T-helper 2 cell treated with Interferon-gamma antibody and Interleukin-4, amounts not matched to agents 5 μg/mL and 100 μg/mL, for 36 hours (primary cell): ENCODE measurements around the gene NOS1AP.

Source experiments
- DNase-seq: peaks from one replicate; pipeline ENCODE4 v3.0.0; 2021; ENCODE audit warnings: low spot score
- H3K27ac Mint-ChIP-seq: one replicate; pipeline ENCODE4 v1.8.0; 2021; ENCODE audit warnings: mild to moderate bottlenecking, mixed read lengths
- H3K27me3 Mint-ChIP-seq: one replicate; pipeline ENCODE4 v1.8.0; 2021; ENCODE audit warnings: low read depth, mixed read lengths
- H3K36me3 Mint-ChIP-seq: one replicate; pipeline ENCODE4 v1.8.0; 2021; ENCODE audit warnings: low read depth, mixed read lengths
- H3K4me1 Mint-ChIP-seq: one replicate; pipeline ENCODE4 v1.8.0; 2021; ENCODE audit warnings: low read depth, mixed read lengths
- H3K4me3 Mint-ChIP-seq: one replicate; pipeline ENCODE4 v1.8.0; 2022; ENCODE audit warnings: mild to moderate bottlenecking, moderate library complexity, mixed read lengths
- H3K9me3 Mint-ChIP-seq: one replicate; pipeline ENCODE4 v1.8.0; 2021; ENCODE audit warnings: mixed read lengths

Gene NOS1AP

GRCh38 chr1:162087574-162087973 is 18.1 kb downstream of the NOS1AP start:
- Mint-ChIP-seq H3K36me3 (no peaks in the 10 kb centered on the region), H3K27ac (no peak overlapping the region), H3K4me3 (no peak overlapping the region), H3K27me3 (peaks cover 29% of the 10 kb centered on the region), H3K9me3 (peaks cover 4% of the 10 kb centered on the region), H3K4me1 (no peaks in the 10 kb centered on the region)
- no peak for DNase-seq

GRCh38 chr1:162088281-162088969 is 18.9 kb downstream of the NOS1AP start:
- H3K4me1 Mint-ChIP-seq = no peaks in the 10 kb centered on the region
- no peaks in the 10 kb centered on the region for H3K36me3 Mint-ChIP-seq
- no peak overlapping the region for H3K4me3 Mint-ChIP-seq
- H3K9me3 Mint-ChIP-seq = peaks cover 4% of the 10 kb centered on the region
- H3K27me3 Mint-ChIP-seq = peaks cover 29% of the 10 kb centered on the region
- DNase-seq = no peak
- H3K27ac Mint-ChIP-seq = no peak overlapping the region

- Mint-ChIP-seq H3K9me3 (no peaks in the 10 kb centered on the region), H3K4me3 (no peak overlapping the region), H3K4me1 (no peaks in the 10 kb centered on the region), H3K36me3 (no peaks in the 10 kb centered on the region), H3K27ac (no peak overlapping the region), H3K27me3 (peaks cover 29% of the 10 kb centered on the region)
- DNase-seq = no peak
Observed at GRCh38 chr1:162089748-162090147, 20.3 kb downstream of the NOS1AP start.

DNA sequence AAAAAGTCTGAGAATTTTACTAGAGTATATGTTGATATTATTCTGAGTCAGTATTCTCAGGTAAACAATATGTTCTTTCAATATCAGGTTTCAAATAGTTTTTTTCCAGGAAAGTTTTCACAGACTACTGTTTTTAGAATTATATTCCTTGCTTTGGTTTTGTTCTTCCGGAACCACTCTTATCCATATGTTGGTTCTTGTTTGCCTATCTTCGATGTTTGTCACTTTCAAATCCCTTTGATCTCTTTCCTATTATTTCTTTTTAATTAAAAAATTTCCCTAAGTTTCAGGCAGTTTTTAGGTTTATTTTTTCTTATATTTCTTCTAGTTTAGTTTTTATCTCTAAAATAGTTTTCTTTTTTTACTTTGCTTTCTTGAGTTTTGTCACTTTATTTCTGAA is 20.9 kb downstream of the NOS1AP start:
- no peak for DNase-seq
- H3K27me3 Mint-ChIP-seq = peaks cover 24% of the 10 kb centered on the region

DNA sequence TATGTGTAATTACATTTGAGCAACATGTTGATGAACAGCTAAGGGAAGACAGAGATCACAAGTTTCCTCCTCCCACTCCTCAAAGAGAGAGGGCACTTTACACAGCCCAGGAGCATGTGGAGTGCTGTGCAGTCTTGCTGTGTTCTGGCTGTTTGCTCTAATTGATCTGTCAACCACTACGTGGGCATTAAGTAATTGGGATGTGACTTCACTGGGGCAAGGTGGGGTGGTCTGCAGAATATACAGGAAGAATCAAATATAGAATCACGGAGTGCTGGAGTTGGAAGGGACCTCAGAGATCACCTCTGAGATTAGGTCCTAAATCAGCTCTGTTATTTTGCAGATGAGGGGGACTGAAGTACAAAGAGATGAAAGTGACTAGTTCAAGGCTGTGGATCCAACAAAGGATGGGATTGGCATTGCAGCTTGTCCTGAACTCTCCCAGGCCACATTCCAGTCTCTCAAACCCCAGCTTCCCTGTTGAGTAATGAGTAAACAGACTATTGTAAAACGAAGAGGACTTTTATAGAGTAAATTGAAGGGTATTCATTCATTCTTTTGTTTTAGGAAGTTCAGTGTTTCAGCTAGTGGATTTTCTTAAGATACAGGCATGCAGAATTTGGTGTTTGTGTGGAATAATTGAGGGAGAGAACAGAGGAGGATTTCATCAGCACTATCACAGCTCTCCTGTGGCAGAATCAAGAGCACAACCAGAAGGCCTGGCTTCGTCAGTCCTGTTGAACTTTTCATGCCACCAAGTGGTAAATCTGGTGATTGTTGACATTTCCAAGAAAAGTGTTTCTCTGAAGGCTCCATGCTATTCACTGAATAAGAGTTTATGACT is 22.4 kb downstream of the NOS1AP start:
- Mint-ChIP-seq H3K36me3 (no peaks in the 10 kb centered on the region), H3K27ac (no peak overlapping the region)

More for the DNA sequence above, 20.9 kb downstream of the NOS1AP start:
- Mint-ChIP-seq H3K36me3 (no peaks in the 10 kb centered on the region), H3K4me1 (no peaks in the 10 kb centered on the region), H3K4me3 (no peak overlapping the region), H3K9me3 (no peaks in the 10 kb centered on the region), H3K27ac (no peak overlapping the region)

DNA sequence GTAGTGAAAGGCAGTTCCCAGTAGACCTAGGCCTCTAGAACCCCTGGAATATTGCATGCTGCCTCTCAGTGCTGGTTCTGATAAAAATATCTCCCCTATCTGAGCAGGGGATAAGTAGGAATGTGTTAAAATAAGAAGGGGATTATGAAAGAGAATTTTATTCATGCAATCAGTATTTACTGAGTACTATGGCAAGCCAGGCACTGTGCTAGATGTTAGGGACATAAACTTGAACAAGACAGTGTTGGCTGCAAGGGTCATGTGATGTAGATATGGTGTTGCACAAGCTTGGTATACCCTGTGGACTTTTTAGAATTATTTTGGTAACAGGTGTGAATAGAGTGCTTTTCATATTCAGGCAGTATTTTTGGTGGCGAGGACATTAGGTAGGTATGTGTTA is 23.6 kb downstream of the NOS1AP start:
- H3K27ac Mint-ChIP-seq = no peak overlapping the region
- H3K27me3 Mint-ChIP-seq = peaks cover 23% of the 10 kb centered on the region
- no peaks in the 10 kb centered on the region for H3K9me3 Mint-ChIP-seq
- no peaks in the 10 kb centered on the region for H3K4me1 Mint-ChIP-seq
- H3K36me3 Mint-ChIP-seq = no peaks in the 10 kb centered on the region
- H3K4me3 Mint-ChIP-seq = no peak overlapping the region
- no peak for DNase-seq

More for the DNA sequence above, 22.4 kb downstream of the NOS1AP start:
- H3K27me3 Mint-ChIP-seq = peaks cover 22% of the 10 kb centered on the region
- no peaks in the 10 kb centered on the region for H3K4me1 Mint-ChIP-seq
- no peaks in the 10 kb centered on the region for H3K9me3 Mint-ChIP-seq
- DNase-seq = no peak
- H3K4me3 Mint-ChIP-seq = no peak overlapping the region

GRCh38 chr1:162094271-162094670 is 24.8 kb downstream of the NOS1AP start:
- H3K9me3 Mint-ChIP-seq = no peaks in the 10 kb centered on the region
- peaks cover 28% of the 10 kb centered on the region for H3K27me3 Mint-ChIP-seq
- no peak overlapping the region for H3K4me3 Mint-ChIP-seq
- no peaks in the 10 kb centered on the region for H3K36me3 Mint-ChIP-seq
- DNase-seq = no peak
- no peaks in the 10 kb centered on the region for H3K4me1 Mint-ChIP-seq
- H3K27ac Mint-ChIP-seq = no peak overlapping the region

GRCh38 chr1:162094723-162095122 is 25.2 kb downstream of the NOS1AP start:
- Mint-ChIP-seq H3K4me1 (no peaks in the 10 kb centered on the region), H3K4me3 (no peak overlapping the region), H3K36me3 (no peaks in the 10 kb centered on the region), H3K9me3 (no peaks in the 10 kb centered on the region), H3K27me3 (peaks cover 25% of the 10 kb centered on the region), H3K27ac (no peak overlapping the region)
- DNase-seq = no peak

DNA sequence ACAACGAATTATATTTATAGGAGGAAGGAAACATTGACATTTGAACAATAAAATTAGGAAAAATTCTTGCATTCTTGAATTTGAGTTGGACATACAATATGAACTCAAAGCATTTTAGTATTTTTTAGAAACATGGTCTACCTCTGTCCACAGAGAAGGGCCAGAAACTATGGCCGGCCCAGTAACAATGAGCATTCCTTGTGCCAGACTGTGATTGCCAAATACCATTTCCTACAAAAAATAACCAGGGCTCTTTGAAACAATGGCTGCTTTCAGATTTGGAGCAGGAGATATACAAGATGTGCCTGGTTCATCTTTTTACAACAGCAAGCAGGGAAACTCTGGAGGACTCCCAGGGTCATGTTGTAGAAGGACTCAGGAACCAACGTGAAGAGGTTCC is 38.4 kb downstream of the NOS1AP start:
- no peak for DNase-seq
- no peak overlapping the region for H3K4me3 Mint-ChIP-seq
- H3K4me1 Mint-ChIP-seq = no peaks in the 10 kb centered on the region
- peaks cover 5% of the 10 kb centered on the region for H3K9me3 Mint-ChIP-seq
- H3K27me3 Mint-ChIP-seq = peaks cover 15% of the 10 kb centered on the region
- H3K36me3 Mint-ChIP-seq = no peaks in the 10 kb centered on the region
- no peak overlapping the region for H3K27ac Mint-ChIP-seq

GRCh38 chr1:162108426-162108825 is 38.9 kb downstream of the NOS1AP start:
- H3K27ac Mint-ChIP-seq = no peak overlapping the region
- no peak overlapping the region for H3K4me3 Mint-ChIP-seq
- H3K36me3 Mint-ChIP-seq = no peaks in the 10 kb centered on the region
- H3K9me3 Mint-ChIP-seq = peaks cover 5% of the 10 kb centered on the region
- H3K4me1 Mint-ChIP-seq = peaks cover 2% of the 10 kb centered on the region
- DNase-seq = no peak
- peaks cover 17% of the 10 kb centered on the region for H3K27me3 Mint-ChIP-seq

DNA sequence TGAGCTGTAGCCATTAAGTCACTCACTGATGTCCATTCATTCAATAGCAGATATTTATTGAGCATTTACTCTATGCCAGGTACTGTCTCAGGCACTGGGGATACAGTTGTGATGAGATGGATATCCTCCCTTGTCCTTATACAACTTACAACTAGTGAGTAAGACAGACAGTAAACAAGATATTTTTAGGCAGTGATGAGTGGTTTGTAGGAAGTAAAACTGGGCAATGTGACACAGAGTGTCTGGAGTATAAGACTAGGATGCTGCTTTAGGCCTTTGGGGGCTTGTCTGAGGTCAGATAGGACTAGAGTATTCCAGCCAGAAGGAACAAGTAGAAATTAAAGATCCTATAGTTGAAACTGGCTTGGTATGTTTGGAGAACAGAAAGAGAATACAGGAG is 41.4 kb downstream of the NOS1AP start:
- no peaks in the 10 kb centered on the region for H3K36me3 Mint-ChIP-seq
- no peak overlapping the region for H3K4me3 Mint-ChIP-seq
- no peak overlapping the region for H3K27ac Mint-ChIP-seq
- peaks cover 2% of the 10 kb centered on the region for H3K4me1 Mint-ChIP-seq
- DNase-seq = no peak
- peaks cover 5% of the 10 kb centered on the region for H3K9me3 Mint-ChIP-seq
- H3K27me3 Mint-ChIP-seq = peaks cover 21% of the 10 kb centered on the region

- no peak overlapping the region for H3K27ac Mint-ChIP-seq
- peaks cover 5% of the 10 kb centered on the region for H3K9me3 Mint-ChIP-seq
- peaks cover 21% of the 10 kb centered on the region for H3K27me3 Mint-ChIP-seq
- no peak overlapping the region for H3K4me3 Mint-ChIP-seq
- no peak for DNase-seq
- H3K4me1 Mint-ChIP-seq = peaks cover 2% of the 10 kb centered on the region
- no peaks in the 10 kb centered on the region for H3K36me3 Mint-ChIP-seq
Observed at GRCh38 chr1:162111572-162111971, 42.1 kb downstream of the NOS1AP start.

DNA sequence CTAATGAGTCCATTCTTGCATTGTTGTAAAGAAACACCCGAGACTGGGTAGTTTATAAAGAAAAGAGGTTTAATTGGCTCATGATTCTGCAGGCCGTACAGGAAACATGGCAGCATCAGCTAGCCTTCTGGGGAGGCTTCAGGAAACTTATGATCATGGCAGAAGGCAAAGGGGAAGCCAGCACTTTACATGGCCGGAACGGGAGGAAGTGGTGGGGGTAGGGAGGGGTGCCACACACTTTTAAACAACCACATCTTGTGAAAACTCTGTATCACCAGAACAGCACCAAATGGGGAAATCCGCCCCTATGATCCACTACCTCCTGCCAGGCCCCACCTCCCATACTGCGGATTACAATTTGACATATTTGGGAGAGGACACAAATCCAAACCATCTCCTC is 43.9 kb downstream of the NOS1AP start:
- no peak overlapping the region for H3K4me3 Mint-ChIP-seq
- no peaks in the 10 kb centered on the region for H3K36me3 Mint-ChIP-seq
- H3K27me3 Mint-ChIP-seq = peaks cover 18% of the 10 kb centered on the region
- H3K27ac Mint-ChIP-seq = no peak overlapping the region
- peaks cover 5% of the 10 kb centered on the region for H3K9me3 Mint-ChIP-seq
- H3K4me1 Mint-ChIP-seq = peaks cover 2% of the 10 kb centered on the region
- no peak for DNase-seq

DNA sequence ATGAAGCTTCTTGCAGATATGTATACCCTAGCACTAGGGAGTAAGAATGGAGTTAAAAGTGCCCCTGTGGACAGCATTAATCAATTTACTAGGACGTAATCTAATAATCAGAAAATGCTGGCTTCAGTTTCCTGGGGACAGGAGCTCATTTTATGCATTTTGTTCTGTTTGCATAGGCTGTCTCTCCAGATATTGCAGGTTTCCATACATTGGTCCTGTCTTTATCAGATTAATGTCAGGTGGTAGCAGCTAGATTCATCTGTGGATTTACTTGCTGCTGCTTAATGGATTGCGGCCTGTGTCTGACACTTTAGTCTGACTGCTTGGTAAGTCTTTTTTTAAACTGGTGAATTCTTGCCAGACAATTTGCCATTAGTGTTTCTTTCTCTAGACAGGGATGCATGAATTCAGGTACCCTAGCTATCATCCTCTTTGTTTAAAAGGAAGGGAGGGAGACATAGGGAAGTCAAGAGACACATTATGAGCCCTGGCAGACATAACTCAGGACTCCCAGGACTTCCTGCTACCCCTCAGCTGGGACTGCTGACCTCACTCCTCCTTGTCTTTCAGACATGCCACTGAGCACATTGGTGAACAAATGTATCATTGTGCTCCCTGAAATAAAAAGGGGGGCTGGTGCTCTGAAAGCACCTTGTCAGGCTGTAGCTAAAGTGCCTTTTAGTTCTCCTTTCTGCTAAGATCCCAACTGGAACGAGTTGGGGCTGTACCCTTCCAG is 47.7 kb downstream of the NOS1AP start:
- H3K4me1 Mint-ChIP-seq = peaks cover 2% of the 10 kb centered on the region
- no peak for DNase-seq
- H3K36me3 Mint-ChIP-seq = no peaks in the 10 kb centered on the region
- peaks cover 12% of the 10 kb centered on the region for H3K27me3 Mint-ChIP-seq
- H3K9me3 Mint-ChIP-seq = no peaks in the 10 kb centered on the region
- H3K27ac Mint-ChIP-seq = no peak overlapping the region
- H3K4me3 Mint-ChIP-seq = no peak overlapping the region
